GM11168 (cell line): ENCODE measurements around the gene ABI3BP.
"Not testable (repeated sequence)": the region's sequence is repeated elsewhere in the genome, so short reads cannot be mapped to it uniquely, and the experiment has no call there.

Experiments
- in situ Hi-C: fragments of 300-500 bp; cut with MboI; formaldehyde crosslinking; loops from one replicate; pipeline ENCODE4 v1.12.0; 2022; ENCODE audit warnings: low sequenced_read_pairs; ENCODE audit not compliant: unreplicated experiment

Gene ABI3BP

DNA sequence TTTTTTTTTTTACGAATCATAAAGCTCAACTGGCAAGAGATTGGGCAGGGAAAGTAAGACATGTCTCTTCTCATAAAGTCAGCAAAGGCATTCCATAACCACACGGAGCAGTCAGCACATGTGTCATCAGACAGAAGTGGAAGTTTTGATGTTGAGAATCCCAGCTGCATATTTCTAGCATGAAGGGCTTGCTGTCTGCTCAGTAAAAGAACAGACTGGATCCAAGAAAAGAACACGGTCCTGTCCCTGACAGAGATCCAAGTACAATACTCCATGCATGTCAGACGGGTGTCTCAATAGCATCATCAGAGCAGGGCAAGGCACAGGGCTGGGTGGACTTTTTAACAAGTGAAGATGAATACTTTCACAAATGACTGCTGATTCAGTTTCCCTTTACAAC, 38.2 kb downstream of the ABI3BP start:
- in situ Hi-C loops: no loop called here

DNA sequence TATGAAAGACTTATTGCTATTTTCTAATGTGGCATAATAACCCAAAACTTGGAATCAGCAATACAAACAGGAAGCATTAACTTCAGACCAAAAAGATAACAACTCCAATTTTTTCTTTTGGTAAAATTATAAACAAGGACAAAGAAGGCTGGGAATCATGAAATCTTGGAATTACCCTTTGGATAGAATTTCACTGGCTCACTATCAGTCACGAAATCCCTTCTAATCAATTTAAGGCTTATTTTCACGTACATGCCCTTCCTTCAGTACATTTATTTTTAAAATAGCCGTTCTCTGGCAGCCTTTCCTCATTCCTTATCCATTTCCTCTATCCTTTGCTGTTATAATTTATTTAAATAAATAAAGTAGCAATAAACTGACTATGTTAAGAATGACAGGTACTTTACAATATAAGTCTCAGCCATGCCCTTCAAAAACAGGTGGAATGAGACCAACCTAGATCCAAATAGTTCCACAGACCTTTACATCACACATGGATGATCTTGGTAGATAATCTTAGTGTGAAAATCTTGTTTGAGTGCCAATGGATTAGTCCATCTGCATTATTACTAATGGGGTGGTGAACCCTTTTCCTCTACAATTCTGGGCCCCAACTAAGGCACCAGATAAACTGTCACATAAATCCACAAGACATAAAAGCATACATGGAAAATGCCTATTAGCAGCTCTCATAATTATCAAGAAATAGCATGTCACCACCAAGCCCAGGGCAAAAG, 38.9 kb downstream of the ABI3BP start:
- in situ Hi-C loops: no loop called here

DNA sequence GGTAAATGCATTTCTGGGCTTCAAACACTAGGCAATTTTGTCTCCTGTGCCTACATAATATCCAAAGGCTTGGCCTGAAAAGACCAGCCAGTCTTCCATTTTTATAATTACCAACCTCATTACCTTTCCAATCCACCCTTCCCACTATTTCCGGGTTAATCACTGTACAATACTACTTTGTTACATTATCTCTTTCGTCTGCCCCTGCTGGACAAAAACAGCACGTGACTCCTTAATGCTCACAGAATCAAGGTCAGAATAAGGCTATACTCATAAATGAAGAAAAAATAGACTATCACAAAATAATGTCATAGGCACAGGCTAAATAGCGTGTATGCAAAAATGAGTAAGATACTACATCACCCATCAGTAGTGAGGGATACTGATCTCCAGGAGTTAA, 40.1 kb downstream of the ABI3BP start:
- in situ Hi-C loops: no loop called here

DNA sequence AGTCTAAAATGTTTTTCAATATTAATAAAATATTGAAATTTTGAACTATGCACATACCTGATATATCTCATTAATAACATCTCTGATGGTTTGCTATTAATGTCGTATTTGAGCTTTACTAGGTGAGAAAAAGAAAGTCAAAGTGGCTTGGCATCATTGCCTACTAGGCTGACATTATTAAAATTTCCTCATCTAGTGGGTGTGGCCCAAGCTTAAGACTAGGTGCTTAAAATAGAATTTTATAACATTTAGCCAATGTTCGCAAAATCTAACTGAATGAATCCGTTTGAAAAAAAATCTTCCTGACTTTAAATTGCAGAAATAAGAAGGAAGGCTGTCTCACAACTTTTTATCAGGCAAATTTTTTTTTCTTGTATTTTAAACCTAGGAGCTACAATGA, 46.1 kb downstream of the ABI3BP start:
- in situ Hi-C loops: no loop called here

DNA sequence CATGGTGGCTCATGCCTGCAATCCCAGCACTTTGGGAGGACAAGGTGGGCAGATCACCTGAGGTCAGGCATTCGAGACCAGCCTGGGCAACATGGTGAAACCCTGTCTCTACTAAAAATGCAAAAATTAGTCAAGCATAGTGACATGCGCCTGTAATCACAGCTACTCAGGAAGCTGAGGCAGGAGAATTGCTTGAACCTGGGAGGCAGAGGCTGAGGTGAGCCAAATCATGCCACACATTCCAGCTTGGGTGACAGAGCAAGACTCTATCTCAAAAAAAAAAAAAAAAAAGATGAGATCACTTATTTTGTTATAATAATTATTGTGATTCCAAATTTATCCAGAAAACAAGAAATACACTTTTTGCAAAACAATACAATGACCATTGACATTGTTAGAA, 47.1 kb downstream of the ABI3BP start:
- in situ Hi-C loops: not testable (repeated sequence)

DNA sequence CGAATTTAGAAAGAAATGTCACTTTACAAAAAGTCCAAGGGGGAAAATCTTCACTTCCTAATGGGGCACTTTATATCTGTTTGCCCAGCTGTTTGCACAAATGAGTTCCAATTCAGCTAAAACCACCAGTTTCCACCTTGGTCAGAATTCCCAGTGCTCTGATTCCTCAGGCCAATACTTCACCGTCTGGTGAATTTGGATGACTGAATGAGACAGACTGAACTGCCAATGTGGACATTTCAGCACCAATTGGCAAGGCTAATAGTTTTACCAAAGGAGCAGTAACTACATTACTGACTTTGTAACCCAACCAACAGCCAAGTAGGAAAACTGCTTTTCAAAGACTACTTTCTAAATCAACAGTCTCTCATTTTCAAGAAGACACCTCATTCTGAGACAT, 51.8 kb downstream of the ABI3BP start:
- in situ Hi-C loops: no loop called here

DNA sequence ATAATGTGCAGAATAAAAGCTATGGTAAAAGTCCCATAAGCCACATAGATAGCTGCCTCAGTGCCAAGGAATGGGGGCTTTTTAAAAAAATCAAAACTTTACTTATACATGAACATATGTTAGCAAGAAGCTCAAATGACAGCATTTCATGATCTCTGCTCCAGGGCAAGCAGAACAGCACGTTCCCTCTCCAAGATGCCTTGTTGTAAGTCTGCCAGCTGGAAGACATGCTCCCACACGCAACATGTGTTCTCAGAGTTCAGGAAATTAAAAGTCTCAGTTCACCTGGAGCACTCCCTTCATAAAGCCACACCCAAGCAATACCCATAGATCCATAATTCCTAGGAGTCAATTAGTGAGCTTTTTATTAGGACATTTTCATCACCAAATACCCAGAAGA, 52.2 kb downstream of the ABI3BP start:
- in situ Hi-C loops: no loop called here

DNA sequence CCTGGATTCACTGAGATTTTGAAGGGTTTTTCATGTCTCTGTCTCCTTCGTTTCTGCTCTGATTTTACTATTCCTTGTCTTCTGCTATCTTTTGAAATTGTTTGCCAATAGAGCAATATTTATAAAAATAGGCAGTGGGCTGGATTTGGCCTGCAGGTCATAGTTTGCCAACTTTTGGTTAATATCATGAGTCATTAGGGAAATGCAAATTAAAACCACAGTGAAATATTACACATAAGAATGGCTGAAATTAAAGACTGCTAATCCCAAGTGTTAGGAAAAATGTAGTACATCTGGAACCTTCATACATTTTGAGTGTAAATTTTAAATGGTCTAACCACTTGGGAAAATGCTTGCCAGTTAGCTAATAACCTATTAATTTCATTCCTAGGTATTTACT, 56.3 kb downstream of the ABI3BP start:
- in situ Hi-C loops: no loop called here

DNA sequence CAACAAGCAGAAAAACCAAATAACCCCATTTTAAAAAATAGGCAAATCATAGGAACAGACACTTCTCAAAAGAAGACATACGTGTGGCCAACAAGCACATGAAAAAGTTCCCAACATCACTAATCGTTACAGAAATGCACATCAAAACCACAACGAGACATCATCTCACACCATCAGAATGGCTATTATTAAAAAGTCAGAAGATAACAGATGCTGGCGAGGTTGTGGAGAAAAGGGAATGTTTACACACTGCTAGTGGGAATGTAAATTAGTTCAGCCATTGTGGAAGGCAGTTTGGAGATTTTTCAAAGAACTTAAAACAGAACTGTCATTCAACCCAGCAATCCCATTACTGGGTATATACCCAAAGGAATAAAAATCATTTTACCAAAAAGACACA, 60.7 kb downstream of the ABI3BP start:
- in situ Hi-C loops: no loop called here

DNA sequence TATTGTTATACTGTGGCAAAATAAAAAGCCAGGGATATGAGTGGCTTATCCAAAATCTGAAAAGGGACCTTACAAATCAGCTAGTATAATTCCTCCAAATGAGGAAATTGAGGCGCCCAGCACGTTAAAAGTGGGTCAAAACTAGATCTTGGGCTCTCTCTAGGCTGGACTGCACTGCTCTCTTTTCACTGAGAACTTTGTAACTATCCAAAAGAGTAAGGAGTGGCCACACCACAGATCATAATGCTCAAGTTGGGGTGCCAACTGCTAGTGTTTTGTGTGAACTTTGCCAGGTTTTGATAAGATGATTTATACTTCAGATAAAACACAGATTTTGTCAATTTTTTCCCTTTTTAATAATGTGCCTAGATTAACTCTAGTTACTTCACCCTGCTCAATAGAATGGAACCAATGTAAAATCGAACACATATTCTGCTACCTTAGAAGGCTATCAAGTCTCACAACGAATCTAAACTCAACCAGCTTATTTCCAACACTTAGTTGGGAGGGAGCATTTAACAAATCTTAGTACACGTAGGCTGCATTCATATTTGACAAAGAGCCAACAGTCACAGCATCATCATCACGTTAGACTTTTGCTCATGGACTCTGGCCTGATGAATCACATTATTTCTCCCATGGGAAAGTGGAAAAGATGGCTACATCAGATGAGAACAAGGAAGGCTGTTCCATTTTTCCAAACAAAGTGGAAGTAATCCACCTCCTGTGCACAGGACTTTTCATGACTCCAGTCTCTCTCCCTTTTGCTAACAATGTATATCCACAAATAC, 64.4 kb downstream of the ABI3BP start:
- in situ Hi-C loops: no loop called here

DNA sequence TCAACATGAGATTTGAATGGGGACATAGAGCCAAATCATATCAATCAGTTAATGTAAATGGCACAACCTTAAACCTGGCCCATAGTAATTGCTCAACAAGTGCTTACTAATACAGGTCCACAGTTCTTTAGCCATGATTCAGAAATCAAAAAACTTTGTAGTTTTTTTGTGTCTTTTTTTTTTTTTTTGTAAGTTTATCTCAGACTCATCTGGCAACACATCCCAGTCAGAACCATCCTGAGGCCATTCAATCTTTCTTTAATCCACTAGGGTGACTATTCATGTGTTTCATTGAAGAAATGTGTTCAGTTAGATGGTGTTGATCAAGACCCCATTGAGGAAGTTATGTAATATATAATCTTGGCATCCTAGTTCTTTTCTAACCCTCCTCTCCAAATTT, 65.4 kb downstream of the ABI3BP start:
- in situ Hi-C loops: no loop called here

DNA sequence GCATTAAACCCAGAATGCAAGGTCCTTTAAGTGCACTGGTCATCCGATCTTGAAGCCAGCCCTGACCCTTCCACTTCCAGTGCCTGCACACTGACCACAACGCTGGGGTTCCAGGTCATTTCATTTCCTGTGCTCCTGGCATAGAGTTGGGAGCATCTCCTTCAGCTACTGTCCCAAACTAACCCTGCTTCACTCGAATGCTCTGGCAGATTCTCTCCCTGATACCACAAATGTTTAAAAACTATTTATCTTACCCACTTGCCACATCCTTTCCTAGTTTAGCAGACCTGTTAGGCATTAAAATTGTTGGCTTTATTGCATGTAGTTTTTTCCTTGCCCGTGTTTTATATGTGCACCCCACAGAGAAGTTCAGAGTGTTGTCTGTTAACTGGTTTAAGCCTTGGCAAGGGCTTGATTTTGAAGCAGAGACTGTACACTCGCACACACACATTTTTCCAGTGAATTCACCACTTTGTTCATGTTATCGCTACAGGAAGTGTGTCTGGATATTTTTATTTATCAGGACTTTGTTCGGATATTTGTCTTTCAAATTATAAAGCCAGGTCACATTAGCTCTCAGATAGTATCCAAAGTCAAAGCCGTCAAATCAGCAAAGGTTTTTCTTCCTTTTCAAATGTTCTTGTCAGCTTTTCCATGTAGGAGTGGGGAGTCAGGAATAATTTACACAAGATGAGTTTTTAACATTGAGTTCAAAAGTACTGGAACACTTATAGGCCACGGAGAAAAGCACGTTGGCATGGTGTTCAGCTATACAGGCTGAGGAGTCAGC, 77.3 kb downstream of the ABI3BP start:
- in situ Hi-C loops: no loop called here

DNA sequence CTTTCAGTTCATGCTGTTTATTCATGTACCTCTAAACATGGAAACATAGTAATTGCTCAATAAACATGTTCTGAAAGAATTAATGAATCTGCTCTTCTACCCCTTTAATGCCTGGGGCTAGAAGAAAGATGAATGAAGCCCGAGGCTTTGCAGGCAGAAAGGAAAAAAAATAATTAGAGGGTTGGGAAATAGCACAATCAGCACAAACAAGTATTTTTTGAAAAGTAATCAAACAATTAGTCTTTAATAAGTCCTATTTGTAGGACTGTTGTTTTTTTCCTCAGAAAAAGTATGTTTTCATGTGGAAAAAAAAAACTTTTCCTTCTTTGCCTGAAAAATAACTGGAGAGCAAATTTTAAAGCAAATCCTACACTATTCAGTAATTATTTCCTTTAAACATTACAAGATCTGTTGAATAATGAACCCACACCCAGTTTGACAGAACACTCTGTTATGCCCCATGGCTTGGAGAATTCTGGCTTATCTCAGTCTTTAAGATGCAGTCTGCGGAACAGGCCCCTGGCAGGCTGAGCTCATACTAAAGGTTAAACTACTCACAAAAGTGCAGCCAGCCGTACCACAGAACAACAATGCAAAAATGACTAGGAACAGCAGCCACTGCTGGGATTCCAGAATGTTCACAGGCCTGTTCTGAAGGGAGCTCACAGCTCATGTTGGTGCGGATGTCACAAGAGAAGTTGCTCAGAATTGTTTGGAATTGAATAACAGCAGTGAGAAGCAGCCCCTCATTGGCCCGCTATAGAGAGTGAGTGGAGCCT, 79.2 kb downstream of the ABI3BP start:
- in situ Hi-C loops: no loop called here

DNA sequence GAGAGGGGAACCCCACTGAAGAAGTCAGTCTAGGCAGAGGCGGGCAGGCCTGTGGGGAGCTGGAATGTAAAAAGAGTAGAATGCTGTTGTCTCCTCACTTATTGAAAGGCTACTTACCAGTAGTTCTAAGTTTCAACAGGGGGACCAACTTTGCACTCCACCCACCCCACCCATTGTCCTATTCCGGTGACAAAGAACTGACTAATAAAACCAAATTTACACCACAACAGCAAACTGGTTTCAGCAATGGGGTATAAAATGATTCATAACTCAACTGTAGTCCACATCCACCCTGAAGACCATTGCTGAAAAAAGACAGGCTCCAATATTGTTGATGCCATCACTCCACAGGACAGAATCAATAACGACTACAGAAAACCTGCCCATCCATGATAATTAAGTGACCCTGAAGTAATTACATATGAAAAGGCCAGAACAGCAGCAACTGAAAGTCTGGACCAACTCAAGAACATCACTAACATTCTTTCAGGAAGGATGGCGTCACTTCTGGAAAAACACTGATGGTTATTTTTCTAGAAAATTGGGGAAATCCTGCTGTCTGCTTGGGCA, 80.2 kb downstream of the ABI3BP start:
- in situ Hi-C loops: no loop called here

DNA sequence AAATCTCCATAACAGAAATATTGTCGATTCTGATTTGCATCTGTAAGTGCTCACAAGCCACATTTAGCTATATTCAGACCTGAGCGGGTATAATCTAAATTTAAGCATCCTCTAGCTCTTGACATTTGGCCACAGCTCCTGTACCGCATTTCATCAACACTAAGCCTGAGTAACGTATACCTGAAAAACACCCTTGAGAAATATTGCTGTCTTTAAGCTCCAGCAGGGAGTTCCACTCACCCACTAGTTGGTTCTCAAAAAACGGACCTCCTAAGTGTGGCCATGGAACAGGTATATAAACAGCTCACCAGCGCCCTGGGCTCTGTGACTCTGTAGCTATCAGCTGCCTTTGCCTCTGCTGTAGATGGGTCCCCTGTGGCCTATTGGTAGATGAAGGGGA, 80.7 kb downstream of the ABI3BP start:
- in situ Hi-C loops: no loop called here

DNA sequence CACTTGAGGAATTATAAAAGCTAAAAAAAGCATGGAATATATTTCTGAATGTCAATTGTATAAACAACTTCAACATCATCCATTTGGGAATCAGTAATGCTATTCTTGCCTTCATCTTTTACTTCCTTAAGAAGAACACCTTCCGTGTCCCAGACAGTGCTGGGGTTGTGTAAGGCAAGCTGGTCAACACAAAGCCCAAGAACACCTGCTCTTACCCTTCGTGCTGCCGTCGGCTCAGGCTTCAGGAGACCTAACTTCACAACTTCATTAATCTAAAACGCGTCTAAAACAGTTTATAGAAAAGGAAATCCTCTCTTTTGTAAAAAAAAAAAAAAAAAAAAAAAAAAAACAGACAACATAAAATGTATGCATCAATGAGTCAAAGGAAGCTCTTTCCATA, 81.3 kb downstream of the ABI3BP start:
- in situ Hi-C loops: no loop called here

DNA sequence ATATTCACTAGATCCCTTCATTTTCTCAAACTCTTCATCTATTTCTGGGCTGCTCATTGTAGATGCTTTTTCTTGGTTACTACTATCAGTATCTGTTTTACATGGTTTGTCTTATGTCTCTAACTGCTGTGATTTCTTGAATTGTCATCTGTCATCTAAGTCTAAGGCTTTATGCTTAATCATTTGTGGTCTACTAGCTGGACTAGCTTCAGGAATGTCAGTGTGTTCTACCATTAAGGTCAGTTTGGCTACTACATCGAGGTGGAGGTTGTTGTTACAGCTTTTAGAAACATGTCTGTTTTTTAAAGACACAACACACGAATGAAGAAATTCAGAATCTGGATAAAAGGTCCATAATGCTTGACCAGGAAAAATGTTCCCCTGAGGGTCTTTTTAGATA, 82.2 kb downstream of the ABI3BP start:
- in situ Hi-C loops: no loop called here

DNA sequence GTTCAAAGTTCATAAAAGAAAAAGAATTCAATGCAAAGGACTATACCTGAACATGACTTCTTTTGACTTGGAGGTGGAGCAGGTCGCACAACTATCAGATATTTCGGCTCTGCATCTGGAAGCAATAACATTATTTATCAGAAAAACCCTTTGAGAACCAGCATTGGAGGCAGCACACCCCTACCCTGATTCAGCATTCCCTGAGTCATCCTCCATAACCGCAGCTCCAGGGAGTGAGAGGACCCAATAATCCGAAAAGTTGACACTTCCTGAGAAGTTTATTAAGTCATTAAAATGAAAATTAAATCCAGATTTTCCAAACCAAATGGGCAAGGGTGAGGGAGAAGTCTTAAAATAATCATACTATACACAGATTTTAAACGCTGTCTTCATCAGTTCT, 90.6 kb downstream of the ABI3BP start:
- in situ Hi-C loops: no loop called here

DNA sequence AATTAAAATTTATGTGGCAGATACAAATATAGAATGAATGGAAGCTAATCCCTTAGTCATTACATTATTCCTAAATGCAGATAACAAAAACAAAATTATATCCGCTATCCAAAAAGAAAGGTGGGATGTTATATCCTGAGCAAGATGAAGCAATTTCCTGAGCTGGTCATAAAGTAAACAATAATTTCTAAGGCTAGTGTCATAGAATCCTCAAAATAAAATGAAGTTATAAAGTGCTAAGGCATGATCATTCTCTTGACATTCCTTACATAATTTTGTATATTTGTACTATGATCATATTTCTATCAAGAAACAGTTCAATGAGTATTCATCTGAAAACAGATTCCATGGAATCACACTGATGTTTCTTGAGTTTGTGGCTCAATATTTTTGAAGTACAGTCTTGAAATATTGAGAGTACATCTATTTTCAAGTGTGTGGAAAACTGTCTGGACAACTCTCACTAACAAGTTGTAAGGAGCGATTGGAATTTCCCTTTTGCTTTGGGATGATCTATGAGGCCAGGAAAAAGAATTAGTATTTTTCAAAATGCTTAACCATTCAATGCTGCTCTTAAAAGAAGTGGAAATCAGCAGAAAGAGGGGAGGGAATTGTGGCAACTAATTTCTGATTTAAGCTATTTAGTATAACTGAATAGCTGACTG, 92.4 kb downstream of the ABI3BP start:
- in situ Hi-C loops: no loop called here
